Amygdala (tissue), 56 donors: ENCODE measurements around the gene SERINC4.

Experiments used
- DNase-seq, 56 donors: peaks; one replicate each; lab custom pipeline; 2025; lab: John Stamatoyannopoulos, UW

The SERINC4 gene

GRCh38 chr15:43763819-43764446, 36.1 kb downstream of the SERINC4 start:
- no peak for DNase-seq

- no peak for DNase-seq
Measured at GRCh38 chr15:43762824-43763223, 37.2 kb downstream of the SERINC4 start.

GRCh38 chr15:43751885-43752284, 48.1 kb downstream of the SERINC4 start:
- DNase-seq: no peak

- DNase-seq: no peak
Measured at GRCh38 chr15:43749690-43750345, 50.2 kb downstream of the SERINC4 start.

GRCh38 chr15:43748376-43748775, 51.6 kb downstream of the SERINC4 start:
- no peak for DNase-seq

GRCh38 chr15:43746903-43747309, 53.1 kb downstream of the SERINC4 start:
- peak in 4 of 56 donors; percentile 36 to 51 (median 38) for DNase-seq

- peak; percentile 58 to 96 (median 87) for DNase-seq
Measured at GRCh38 chr15:43746245-43746902, 53.6 kb downstream of the SERINC4 start, which contains the start of gene PDIA3. TSS of gene PDIA3 (plus strand) at chr15:43746438. CDS start at chr15:43746540, 102 bp downstream.
